ENCODE data around the gene KSR1.

DNA sequence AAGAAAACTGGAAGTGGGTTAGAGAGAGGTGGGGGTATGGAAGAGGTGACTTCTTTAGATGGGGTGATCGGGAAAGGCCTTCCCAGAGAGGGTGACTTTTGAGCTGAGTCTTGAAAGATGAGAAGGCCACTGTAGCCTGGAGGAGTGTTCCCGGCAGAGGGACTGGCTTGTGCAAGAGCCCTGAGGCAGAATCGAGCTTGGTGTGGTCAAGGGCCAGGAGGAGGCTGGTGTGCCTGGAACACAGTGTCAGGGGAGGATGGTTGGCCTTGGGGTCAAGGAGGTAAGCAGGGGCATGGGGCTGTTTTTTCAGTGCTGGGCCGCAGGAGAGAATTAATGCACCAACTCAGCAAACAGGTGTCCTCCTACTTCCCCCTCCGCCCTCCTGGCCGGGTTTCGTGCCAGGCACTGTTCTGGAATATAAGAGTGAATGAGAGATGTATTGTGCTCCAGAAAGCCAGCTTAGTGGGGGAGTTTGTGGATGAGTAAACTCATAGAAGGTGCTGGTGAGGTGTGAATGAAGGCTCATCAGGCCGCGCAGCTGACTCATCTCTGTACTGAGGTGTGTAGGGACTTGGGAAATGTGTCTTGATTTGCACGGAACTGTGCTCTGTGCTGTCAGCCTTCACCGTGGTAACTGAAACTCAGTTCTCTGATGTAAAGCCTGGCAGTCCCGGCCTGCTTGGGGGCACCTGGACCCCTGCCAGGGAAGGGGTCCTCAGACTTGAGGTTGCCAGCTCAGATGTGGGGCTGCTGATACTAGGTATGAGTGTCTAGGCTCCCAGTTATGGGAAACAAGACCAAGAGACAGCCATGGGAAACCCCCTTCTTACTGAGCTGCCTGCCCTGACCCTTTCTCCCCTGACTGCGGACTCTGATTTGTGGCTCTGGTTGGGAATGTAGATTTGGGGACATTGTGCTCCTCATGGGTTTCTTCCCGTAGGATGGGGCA lies 15.3 kb downstream of the KSR1 start:
- TF ChIP-seq, protein P1, sequence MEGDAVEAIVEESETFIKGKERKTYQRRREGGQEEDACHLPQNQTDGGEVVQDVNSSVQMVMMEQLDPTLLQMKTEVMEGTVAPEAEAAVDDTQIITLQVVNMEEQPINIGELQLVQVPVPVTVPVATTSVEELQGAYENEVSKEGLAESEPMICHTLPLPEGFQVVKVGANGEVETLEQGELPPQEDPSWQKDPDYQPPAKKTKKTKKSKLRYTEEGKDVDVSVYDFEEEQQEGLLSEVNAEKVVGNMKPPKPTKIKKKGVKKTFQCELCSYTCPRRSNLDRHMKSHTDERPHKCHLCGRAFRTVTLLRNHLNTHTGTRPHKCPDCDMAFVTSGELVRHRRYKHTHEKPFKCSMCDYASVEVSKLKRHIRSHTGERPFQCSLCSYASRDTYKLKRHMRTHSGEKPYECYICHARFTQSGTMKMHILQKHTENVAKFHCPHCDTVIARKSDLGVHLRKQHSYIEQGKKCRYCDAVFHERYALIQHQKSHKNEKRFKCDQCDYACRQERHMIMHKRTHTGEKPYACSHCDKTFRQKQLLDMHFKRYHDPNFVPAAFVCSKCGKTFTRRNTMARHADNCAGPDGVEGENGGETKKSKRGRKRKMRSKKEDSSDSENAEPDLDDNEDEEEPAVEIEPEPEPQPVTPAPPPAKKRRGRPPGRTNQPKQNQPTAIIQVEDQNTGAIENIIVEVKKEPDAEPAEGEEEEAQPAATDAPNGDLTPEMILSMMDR (IDR thresholded peaks at IDR 0.05) = no peak
- TF ChIP-seq POLR2A (IDR thresholded peaks at IDR 0.05) = no peak
